HUES64 (cell line): ENCODE measurements around the gene NEUROD2.
A peak's percentile ranks its signal among the peaks of the same experiment; 100 is the strongest.

Experiments used
- H3K27ac ChIP-seq: 2 replicates; pipeline ENCODE4 v1.7.0; 2013; ENCODE audit warnings: low read depth, low read length, inconsistent platforms
- H3K27me3 ChIP-seq: 2 replicates; pipeline ENCODE4 v1.6.1; 2013; ENCODE audit warnings: mild to moderate bottlenecking, low read length; ENCODE audit not compliant: insufficient read depth
- H3K36me3 ChIP-seq: 2 replicates; pipeline ENCODE4 v1.6.1; 2013; ENCODE audit warnings: mild to moderate bottlenecking, low read length; ENCODE audit not compliant: insufficient read depth
- H3K4me1 ChIP-seq: 2 replicates; pipeline ENCODE4 v1.6.1; 2013; ENCODE audit warnings: mild to moderate bottlenecking, low read length, moderate library complexity; ENCODE audit not compliant: insufficient read depth
- H3K4me3 ChIP-seq: 2 replicates; pipeline ENCODE4 v1.5.1; 2013; ENCODE audit warnings: mild to moderate bottlenecking, low read length, moderate library complexity
- H3K9ac ChIP-seq: 2 replicates; pipeline ENCODE4 v1.6.1; 2013; ENCODE audit warnings: mild to moderate bottlenecking, low read depth, low read length
- H3K9me3 ChIP-seq: 2 replicates; pipeline ENCODE4 v1.6.1; 2013; ENCODE audit warnings: low read depth, low read length; ENCODE audit not compliant: insufficient read depth
- WGBS: fragments of 150-250, 120-280 bp; methylation state at CpG from one replicate; pipeline ENCODE4 v1.1.7; 2013; ENCODE audit warnings: missing lambda C conversion rate; 5-methylcytosine and 5-hydroxymethylcytosine counted together

The NEUROD2 gene

GRCh38 chr17:39568702-39569101 lies 39.0 kb downstream of the NEUROD2 start:
- no peak overlapping the region for H3K9ac ChIP-seq
- 0 out of 2 replicates have a peak, but pooled peaks cover 7% of the 10 kb centered on the region for H3K36me3 ChIP-seq
- WGBS = 93% methylated on average over 9 of the region's 9 CpGs

DNA sequence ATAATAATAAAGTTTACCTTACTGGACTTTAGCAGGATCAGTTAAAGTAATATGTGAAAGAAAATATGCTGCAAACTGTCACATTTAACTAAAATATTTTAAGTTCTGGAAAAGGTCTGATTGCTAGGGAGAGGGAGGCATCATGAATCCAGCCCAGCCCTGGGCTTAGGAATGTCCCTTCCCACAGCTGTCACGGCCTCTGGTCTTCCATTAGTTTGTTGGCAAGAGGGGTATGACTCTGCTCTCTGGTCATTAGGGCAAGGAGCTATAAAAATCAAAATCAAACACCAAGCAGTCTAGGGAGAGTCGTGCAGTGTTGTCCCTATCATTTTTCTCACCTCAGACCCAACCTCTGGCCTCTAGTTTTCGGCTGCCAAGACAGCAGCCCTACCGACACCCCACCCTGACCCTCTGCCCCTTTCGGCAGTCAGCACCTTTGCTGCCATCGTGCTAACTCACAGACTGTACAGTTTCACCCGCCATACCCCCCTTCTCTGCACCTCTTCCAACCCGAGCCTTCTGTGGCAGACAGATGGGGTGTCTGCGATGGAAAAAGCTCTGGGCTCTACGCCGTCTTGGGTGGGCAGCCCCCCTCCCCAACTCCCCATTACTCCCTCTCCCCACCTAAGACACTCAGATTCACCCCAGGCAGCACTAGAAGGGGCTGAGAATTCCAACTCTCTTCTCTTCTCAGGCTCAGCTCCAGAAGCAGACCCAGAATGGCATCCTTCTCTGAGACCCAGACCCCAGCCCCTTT lies 41.4 kb downstream of the NEUROD2 start:
- Histone ChIP-seq H3K9me3 (no peaks in the 10 kb centered on the region), H3K27ac (no peak overlapping the region), H3K36me3 (0 out of 2 replicates have a peak, but pooled peaks cover 7% of the 10 kb centered on the region), H3K4me1 (peaks cover 7% of the 10 kb centered on the region), H3K9ac (no peak overlapping the region), H3K27me3 (no peaks in the 10 kb centered on the region), H3K4me3 (no peak overlapping the region)
- 84% methylated on average over 11 of the region's 11 CpGs for whole genome bisulfite sequencing

More at GRCh38 chr17:39568702-39569101, 39.0 kb downstream of the NEUROD2 start:
- no peaks in the 10 kb centered on the region for H3K9me3 ChIP-seq
- H3K4me3 ChIP-seq = no peak overlapping the region
- no peak overlapping the region for H3K27ac ChIP-seq
- no peaks in the 10 kb centered on the region for H3K27me3 ChIP-seq
- H3K4me1 ChIP-seq = peaks cover 5% of the 10 kb centered on the region

GRCh38 chr17:39564211-39564848 lies 43.4 kb downstream of the NEUROD2 start:
- H3K9ac ChIP-seq = no peak overlapping the region

DNA sequence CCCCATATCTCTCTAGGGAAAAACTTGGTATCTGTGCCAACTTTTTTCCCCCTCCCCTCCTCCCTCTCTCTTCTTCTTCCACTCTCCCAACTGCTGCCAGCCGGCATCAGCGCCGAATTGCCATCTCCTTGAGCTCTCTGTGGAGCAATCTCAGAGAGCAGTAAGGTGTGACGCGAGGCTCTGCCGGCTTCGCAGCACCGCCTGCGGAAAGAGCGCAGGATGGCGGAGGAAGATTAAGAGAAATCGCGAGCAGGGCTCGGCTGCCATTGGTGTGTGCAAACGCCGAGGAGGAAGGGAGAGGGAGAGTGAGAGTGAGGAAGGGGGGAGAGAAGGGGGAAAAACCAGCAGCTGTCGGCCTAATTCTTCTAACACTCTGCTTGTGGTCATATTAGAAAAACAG lies 44.2 kb downstream of the NEUROD2 start:
- Histone ChIP-seq H3K4me1 (peaks cover 7% of the 10 kb centered on the region), H3K36me3 (0 out of 2 replicates have a peak, but pooled peaks cover 2% of the 10 kb centered on the region), H3K4me3 (peak overlapping the region; percentile 18; the same call in 1 of the 2 replicates), H3K9me3 (no peaks in the 10 kb centered on the region), H3K9ac (peak overlapping the region; percentile 28; the same call in 1 of the 2 replicates), H3K27ac (no peak overlapping the region), H3K27me3 (no peaks in the 10 kb centered on the region)
- 24% methylated on average over 17 of the region's 17 CpGs for WGBS

More at GRCh38 chr17:39564211-39564848, 43.4 kb downstream of the NEUROD2 start:
- H3K27me3 ChIP-seq = no peaks in the 10 kb centered on the region
- no peaks in the 10 kb centered on the region for H3K9me3 ChIP-seq
- H3K27ac ChIP-seq = no peak overlapping the region
- H3K4me3 ChIP-seq = no peak overlapping the region
- H3K4me1 ChIP-seq = peaks cover 7% of the 10 kb centered on the region
- WGBS = 95% methylated on average over 4 of the region's 4 CpGs
- 0 out of 2 replicates have a peak, but pooled peaks cover 4% of the 10 kb centered on the region for H3K36me3 ChIP-seq

DNA sequence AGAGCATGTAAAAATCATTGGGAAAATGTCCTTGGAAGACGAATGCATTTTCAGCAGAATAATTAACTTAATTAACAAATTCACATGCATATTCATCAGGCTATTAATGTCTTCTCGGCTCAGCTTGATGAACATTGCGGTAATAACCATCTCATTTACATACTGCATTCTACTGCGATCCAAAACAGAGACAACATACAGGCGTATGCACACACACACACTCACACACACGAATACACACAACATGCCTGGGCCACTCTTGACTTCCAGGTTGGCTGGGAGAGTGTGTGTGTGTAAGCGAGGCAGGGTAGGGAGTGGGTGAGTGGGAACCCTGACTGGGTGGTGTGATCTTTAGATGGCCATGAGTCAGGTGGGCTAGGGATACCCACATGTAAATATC lies 44.7 kb downstream of the NEUROD2 start:
- no peak overlapping the region for H3K27ac ChIP-seq
- H3K9me3 ChIP-seq = no peaks in the 10 kb centered on the region
- no peak overlapping the region for H3K4me3 ChIP-seq
- H3K36me3 ChIP-seq = 0 out of 2 replicates have a peak, but pooled peaks cover 2% of the 10 kb centered on the region
- peaks cover 7% of the 10 kb centered on the region for H3K4me1 ChIP-seq
- no peaks in the 10 kb centered on the region for H3K27me3 ChIP-seq
- H3K9ac ChIP-seq = no peak overlapping the region
- 89% methylated on average over 7 of the region's 7 CpGs for WGBS

DNA sequence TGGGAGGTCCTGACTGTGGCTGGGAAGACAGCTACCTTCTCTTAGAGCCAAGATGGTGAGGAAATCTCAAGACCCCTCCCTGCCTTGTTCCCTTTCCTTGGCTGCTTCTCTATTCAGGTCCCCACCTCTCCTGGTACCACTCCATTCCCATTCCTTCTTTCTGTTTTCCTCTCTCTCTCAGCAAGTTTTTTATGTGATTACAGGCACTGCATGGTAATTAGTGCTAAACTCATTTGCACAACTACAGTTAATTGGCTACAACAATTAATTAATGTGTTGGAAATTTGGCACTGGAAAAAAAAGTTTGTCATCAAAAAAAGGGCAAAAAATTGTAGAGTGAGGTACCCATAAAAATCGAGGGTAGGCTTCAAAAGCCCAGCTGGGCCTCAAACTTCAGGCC lies 45.3 kb downstream of the NEUROD2 start:
- 0 out of 2 replicates have a peak, but pooled peaks cover 4% of the 10 kb centered on the region for H3K36me3 ChIP-seq
- H3K27me3 ChIP-seq = no peaks in the 10 kb centered on the region
- no peak overlapping the region for H3K27ac ChIP-seq
- H3K9ac ChIP-seq = no peak overlapping the region
- H3K4me1 ChIP-seq = peaks cover 7% of the 10 kb centered on the region
- H3K4me3 ChIP-seq = no peak overlapping the region
- WGBS = 85% methylated on average over 1 of the region's 1 CpG
- H3K9me3 ChIP-seq = no peaks in the 10 kb centered on the region

GRCh38 chr17:39556423-39556822 lies 51.3 kb downstream of the NEUROD2 start:
- Histone ChIP-seq H3K27ac (no peak overlapping the region), H3K4me1 (no peaks in the 10 kb centered on the region), H3K36me3 (0 out of 2 replicates have a peak, but pooled peaks cover 2% of the 10 kb centered on the region), H3K9me3 (no peaks in the 10 kb centered on the region), H3K9ac (no peak overlapping the region), H3K4me3 (no peak overlapping the region), H3K27me3 (no peaks in the 10 kb centered on the region)
- WGBS = 62% methylated on average over 1 of the region's 1 CpG

DNA sequence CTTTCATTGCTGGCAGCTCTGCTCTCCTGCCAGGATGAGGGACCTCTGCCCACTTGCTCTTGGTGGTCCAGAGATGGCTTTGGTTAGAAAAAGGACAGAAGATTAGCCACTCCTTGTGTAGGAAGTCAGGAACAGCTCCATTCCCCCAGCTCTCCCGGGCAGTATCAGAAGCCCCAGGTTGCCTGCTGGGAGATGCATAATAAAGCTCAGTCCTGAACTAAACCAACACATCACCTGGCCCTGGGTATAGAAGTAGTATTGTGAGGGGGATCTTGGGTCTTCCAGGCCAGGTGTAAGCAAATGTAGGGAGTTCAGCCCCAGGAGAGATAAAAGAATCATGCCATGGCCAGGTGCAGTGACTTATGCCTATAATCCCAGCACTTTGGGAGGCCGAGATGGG lies 52.4 kb downstream of the NEUROD2 start:
- Histone ChIP-seq H3K4me1 (no peaks in the 10 kb centered on the region), H3K9me3 (no peaks in the 10 kb centered on the region), H3K27me3 (no peaks in the 10 kb centered on the region), H3K27ac (no peak overlapping the region), H3K4me3 (no peak overlapping the region), H3K9ac (no peak overlapping the region), H3K36me3 (0 out of 2 replicates have a peak, but pooled peaks cover 2% of the 10 kb centered on the region)
- 45% methylated on average over 2 of the region's 2 CpGs for WGBS
